Esophagus muscularis mucosa (tissue), 3 donors: ENCODE measurements around the gene LHPP.
A peak's percentile ranks its signal among the peaks of the same experiment; 100 is the strongest.

Experiments
- POLR2A ChIP-seq: fragments of 450-650 bp; IDR thresholded peaks from one replicate; pipeline ENCODE4 v1.6.1; 2017; ENCODE audit warnings: antibody characterized with exemption, moderate library complexity, mild to moderate bottlenecking, low read depth
- POLR2AphosphoS5 ChIP-seq, 2 donors: sonication (generic); formaldehyde crosslinking; IDR thresholded peaks; one replicate each; pipeline ENCODE4 v1.6.1; 2017; ENCODE audit warnings: antibody characterized with exemption in 2 of 2
- TF ChIP-seq, protein P1 (sequence below), 3 experiments: fragments of 200-600 bp in 2 of 3; fragments of 450-650 bp in 1 of 3; sonication (generic) in 2 of 3; IDR thresholded peaks; one replicate each; pipeline ENCODE4 v1.5.1; 2017 to 2019; ENCODE audit warnings: antibody characterized with exemption in 3 of 3, mild to moderate bottlenecking in 2 of 3, moderate library complexity in 1 of 3

DNA sequence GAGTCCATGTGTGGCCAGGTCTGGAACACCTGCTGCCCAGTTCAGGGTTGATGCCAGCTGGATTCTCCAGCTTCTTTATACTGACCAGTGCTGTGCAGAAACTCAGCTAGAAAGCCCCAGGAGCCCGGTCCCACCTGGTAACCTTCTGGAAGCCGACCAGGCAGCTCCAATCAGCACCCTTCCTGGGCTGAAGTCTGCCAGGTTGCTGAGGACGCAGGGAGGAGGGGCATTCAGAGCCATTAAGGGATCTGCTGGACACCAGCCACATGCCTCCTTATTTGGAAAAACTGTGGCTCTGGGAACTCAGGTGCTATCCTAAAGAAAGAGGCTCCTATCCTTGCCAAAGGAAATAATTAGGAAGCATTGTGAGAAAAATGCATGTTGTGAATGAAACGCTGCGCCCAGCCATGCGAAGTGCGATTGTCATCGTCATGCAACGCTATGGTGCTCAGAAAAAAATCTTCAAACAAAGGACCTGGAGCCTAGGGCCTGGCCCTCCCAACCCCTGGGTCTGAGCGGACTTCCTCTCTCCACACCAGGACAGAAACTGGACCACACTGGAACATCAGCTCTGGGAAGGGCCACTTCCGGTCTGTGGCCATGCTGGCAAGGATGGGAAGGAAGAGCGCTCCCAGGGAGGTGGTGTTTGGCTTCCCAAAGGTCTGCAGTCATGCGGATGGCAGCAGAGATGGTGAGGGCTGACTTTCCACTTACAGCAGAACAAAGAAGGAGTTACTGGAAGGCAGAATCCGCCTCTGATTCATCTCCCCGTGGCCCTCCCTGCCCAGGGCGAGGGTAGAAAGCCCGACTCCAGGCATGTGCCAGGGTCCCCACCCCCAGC lies 192.4 kb downstream of the LHPP start:
- TF ChIP-seq, protein P1, sequence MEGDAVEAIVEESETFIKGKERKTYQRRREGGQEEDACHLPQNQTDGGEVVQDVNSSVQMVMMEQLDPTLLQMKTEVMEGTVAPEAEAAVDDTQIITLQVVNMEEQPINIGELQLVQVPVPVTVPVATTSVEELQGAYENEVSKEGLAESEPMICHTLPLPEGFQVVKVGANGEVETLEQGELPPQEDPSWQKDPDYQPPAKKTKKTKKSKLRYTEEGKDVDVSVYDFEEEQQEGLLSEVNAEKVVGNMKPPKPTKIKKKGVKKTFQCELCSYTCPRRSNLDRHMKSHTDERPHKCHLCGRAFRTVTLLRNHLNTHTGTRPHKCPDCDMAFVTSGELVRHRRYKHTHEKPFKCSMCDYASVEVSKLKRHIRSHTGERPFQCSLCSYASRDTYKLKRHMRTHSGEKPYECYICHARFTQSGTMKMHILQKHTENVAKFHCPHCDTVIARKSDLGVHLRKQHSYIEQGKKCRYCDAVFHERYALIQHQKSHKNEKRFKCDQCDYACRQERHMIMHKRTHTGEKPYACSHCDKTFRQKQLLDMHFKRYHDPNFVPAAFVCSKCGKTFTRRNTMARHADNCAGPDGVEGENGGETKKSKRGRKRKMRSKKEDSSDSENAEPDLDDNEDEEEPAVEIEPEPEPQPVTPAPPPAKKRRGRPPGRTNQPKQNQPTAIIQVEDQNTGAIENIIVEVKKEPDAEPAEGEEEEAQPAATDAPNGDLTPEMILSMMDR (IDR thresholded peaks at IDR 0.05) = no peak
- TF ChIP-seq POLR2A (no peak), POLR2AphosphoS5 (IDR thresholded peaks at IDR 0.05) (peak; percentile 17 to 36)
